SK-N-SH (cell line): ENCODE results near the gene IL2RA. TPM values are rescaled to one million over a fixed set of nuclear protein-coding genes. Genes with fewer than 3 reads are reported as not detected.

Experiments used
- CTCF ChIA-PET: fragments of 300-600, 350-600 bp; formaldehyde crosslinking; extraction: SDS; loops from one replicate; lab custom pipeline; 2021; lab: Yijun Ruan, JAX
- POLR2A ChIA-PET: fragments of 350-600 bp; sonication (Branson Sonifier 250); formaldehyde crosslinking; extraction: SDS; loops from one replicate; lab custom pipeline; 2020; ENCODE audit warnings: antibody characterized with exemption, inconsistent platforms; lab: Yijun Ruan, JAX
- DNase-seq: peaks from one replicate; pipeline ENCODE4 v3.0.0; 2012
- H2AFZ ChIP-seq: fragments of 200-600 bp; sonication (generic); 2 replicates; pipeline ENCODE4 v1.8.1; 2016; ENCODE audit warnings: antibody characterized with exemption, mild to moderate bottlenecking, low read depth
- H3F3A ChIP-seq: fragments of 200-600 bp; sonication (generic); replicated peaks from 2 replicates; pipeline ENCODE3; 2016; ENCODE audit warnings: antibody characterized with exemption, mild to moderate bottlenecking; ENCODE audit not compliant: insufficient read depth
- H3K27ac ChIP-seq, 2 experiments: fragments of 200-500 bp in 1 of 2; fragments of 200-600 bp in 1 of 2; sonication (Bioruptor generic) in 1 of 2; sonication (generic), shearing (Covaris generic) in 1 of 2; 2 replicates each; pipeline versions ENCODE4 v1.5.1 to v1.6.1; 2014 to 2016; ENCODE audit warnings: low read depth in 2 of 2, inconsistent platforms in 1 of 2, low read length in 1 of 2, mild to moderate bottlenecking in 1 of 2, mixed read lengths in 1 of 2
- H3K27me3 ChIP-seq: fragments of 200-600 bp; sonication (generic), shearing (Covaris generic); 2 replicates; pipeline ENCODE4 v1.6.1; 2016; ENCODE audit warnings: mixed run types; ENCODE audit not compliant: insufficient read depth
- H3K36me3 ChIP-seq, 2 experiments: fragments of 200-500 bp in 1 of 2; fragments of 200-600 bp in 1 of 2; sonication (Bioruptor generic) in 1 of 2; sonication (generic) in 1 of 2; replicated peaks in 1 of 2; 2 replicates each; pipeline versions ENCODE3 to v1.5.1; 2014 to 2016; ENCODE audit warnings: low read length in 1 of 2, mild to moderate bottlenecking in 1 of 2; ENCODE audit not compliant: insufficient read depth in 2 of 2, control insufficient read depth in 1 of 2
- H3K4me1 ChIP-seq, 2 experiments: fragments of 200-500 bp in 1 of 2; fragments of 200-600 bp in 1 of 2; sonication (Bioruptor generic) in 1 of 2; sonication (generic), shearing (Covaris generic) in 1 of 2; 2 replicates each; pipeline versions ENCODE4 v1.5.1 to v1.6.1; 2014 to 2016; ENCODE audit warnings: low read depth in 1 of 2, low read length in 1 of 2, mixed run types in 1 of 2; ENCODE audit not compliant: insufficient read depth in 2 of 2, control insufficient read depth in 1 of 2
- H3K4me2 ChIP-seq: fragments of 200-600 bp; sonication (generic), shearing (Covaris generic); 2 replicates; pipeline ENCODE4 v1.6.1; 2017; ENCODE audit warnings: mixed run types
- H3K4me3 ChIP-seq, 2 experiments: fragments of 200-500 bp in 1 of 2; fragments of 200-600 bp in 1 of 2; sonication (Bioruptor generic) in 1 of 2; sonication (generic), shearing (Covaris generic) in 1 of 2; 2 replicates each; pipeline versions ENCODE4 v1.5.1 to v1.8.1; 2014 to 2016; ENCODE audit warnings: low read depth in 2 of 2, inconsistent platforms in 1 of 2, low read length in 1 of 2, mild to moderate bottlenecking in 1 of 2, mixed read lengths in 1 of 2, moderate library complexity in 1 of 2
- H3K79me2 ChIP-seq: fragments of 200-600 bp; sonication (generic); 2 replicates; pipeline ENCODE4 v1.8.1; 2017; ENCODE audit warnings: mild to moderate bottlenecking; ENCODE audit not compliant: insufficient read depth
- H3K9ac ChIP-seq: fragments of 200-600 bp; sonication (generic); 2 replicates; pipeline ENCODE4 v1.6.1; 2017; ENCODE audit warnings: mixed run types
- H3K9me2 ChIP-seq: fragments of 200-600 bp; sonication (generic); 2 replicates; pipeline ENCODE4 v1.6.1; 2017; ENCODE audit warnings: mixed run types
- H3K9me3 ChIP-seq: fragments of 200-600 bp; sonication (generic); 2 replicates; pipeline ENCODE4 v1.6.1; 2017; ENCODE audit warnings: mixed run types, mild to moderate bottlenecking, moderate library complexity
- H4K20me1 ChIP-seq: fragments of 200-600 bp; sonication (generic); 2 replicates; pipeline ENCODE4 v1.6.1; 2017; ENCODE audit warnings: mild to moderate bottlenecking, mixed run types; ENCODE audit not compliant: insufficient read depth
- ELF1 ChIP-seq: IDR thresholded peaks from 2 replicates; pipeline ENCODE4 v1.4.0; 2012
- FOSL2 ChIP-seq: IDR thresholded peaks from 2 replicates; pipeline ENCODE4 v1.4.0; 2012; ENCODE audit warnings: low read depth, mild to moderate bottlenecking, moderate library complexity, borderline replicate concordance
- NRF1 ChIP-seq: IDR thresholded peaks from 2 replicates; pipeline ENCODE4 v1.6.1; 2012; ENCODE audit warnings: low read depth, mild to moderate bottlenecking, low read length
- POLR2AphosphoS5 ChIP-seq: IDR thresholded peaks from 2 replicates; pipeline ENCODE4 v1.6.1; 2012; ENCODE audit warnings: low read depth, low read length
- RAD21 ChIP-seq: IDR thresholded peaks from 2 replicates; pipeline ENCODE4 v1.6.1; 2012; ENCODE audit warnings: mild to moderate bottlenecking, low read length
- RXRA ChIP-seq: IDR thresholded peaks from 2 replicates; pipeline ENCODE4 v1.4.0; 2012; ENCODE audit warnings: low read depth, mild to moderate bottlenecking, borderline replicate concordance
- whole genome bisulfite sequencing: methylation state at CpG from one replicate; pipeline ENCODE4 v1.1.6; 2017; ENCODE audit warnings: low lambda C conversion rate; 5-methylcytosine and 5-hydroxymethylcytosine counted together
- polyA plus RNA-seq, 3 experiments: library from polyadenylated mRNA; depleted of rRNA; stranded (reverse); fragments of >200 nt; gene quantifications; 2 replicates each; pipeline ENCODE4 v1.2.3, GENCODE V29; 2012
- TF ChIP-seq, protein P1 (sequence below): fragments of 200-600 bp; sonication (generic); IDR thresholded peaks from 2 replicates; pipeline ENCODE4 v1.6.1; 2017; ENCODE audit warnings: antibody characterized with exemption, mild to moderate bottlenecking, moderate library complexity

Gene IL2RA
- polyA plus RNA-seq, 1 of the 3 experiments (the other 2 are of a cell fraction): not detected

GRCh38 chr10:6050801-6051445, 11.2 kb downstream of the IL2RA start:
- Histone ChIP-seq H3K4me2 (peak overlapping the region; percentile 79), H3K4me1 (peaks cover 0 to 7% of the 10 kb centered on the region in 2 experiments; a peak in 1 of 4 replicates), H3K4me3 (peak overlapping the region; percentile 35 to 44; a peak in 3 of 4 replicates), H4K20me1 (no peaks in the 10 kb centered on the region), H3F3A (no peaks in the 10 kb centered on the region), H3K27ac (no peak overlapping the region), H3K9me3 (no peaks in the 10 kb centered on the region), H3K79me2 (no peaks in the 10 kb centered on the region), H3K9me2 (no peaks in the 10 kb centered on the region), H3K9ac (0 out of 2 replicates have a peak overlapping the region, but pooled peaks have one; percentile 26), H2AFZ (peak overlapping the region; percentile 60; the same call in 1 of the 2 replicates), H3K36me3 (no peaks in the 10 kb centered on the region), H3K27me3 (peaks cover 13% of the 10 kb centered on the region; the same call in 1 of the 2 replicates)
- 14% methylated on average over 18 of the region's 18 CpGs for WGBS
- DNase-seq: peak; percentile 31
- CTCF ChIA-PET: interaction anchor here (1.8 kb wide), 1 partner anchor 18 kb away, joined by 4 read pairs; no protein-coding TSS in a partner anchor
- POLR2A ChIA-PET: no interaction called here
- TF ChIP-seq NRF1 (no peak), RAD21 (peak; percentile 38), FOSL2 (no peak)
- TF ChIP-seq, protein P1, sequence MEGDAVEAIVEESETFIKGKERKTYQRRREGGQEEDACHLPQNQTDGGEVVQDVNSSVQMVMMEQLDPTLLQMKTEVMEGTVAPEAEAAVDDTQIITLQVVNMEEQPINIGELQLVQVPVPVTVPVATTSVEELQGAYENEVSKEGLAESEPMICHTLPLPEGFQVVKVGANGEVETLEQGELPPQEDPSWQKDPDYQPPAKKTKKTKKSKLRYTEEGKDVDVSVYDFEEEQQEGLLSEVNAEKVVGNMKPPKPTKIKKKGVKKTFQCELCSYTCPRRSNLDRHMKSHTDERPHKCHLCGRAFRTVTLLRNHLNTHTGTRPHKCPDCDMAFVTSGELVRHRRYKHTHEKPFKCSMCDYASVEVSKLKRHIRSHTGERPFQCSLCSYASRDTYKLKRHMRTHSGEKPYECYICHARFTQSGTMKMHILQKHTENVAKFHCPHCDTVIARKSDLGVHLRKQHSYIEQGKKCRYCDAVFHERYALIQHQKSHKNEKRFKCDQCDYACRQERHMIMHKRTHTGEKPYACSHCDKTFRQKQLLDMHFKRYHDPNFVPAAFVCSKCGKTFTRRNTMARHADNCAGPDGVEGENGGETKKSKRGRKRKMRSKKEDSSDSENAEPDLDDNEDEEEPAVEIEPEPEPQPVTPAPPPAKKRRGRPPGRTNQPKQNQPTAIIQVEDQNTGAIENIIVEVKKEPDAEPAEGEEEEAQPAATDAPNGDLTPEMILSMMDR: peak; percentile 34

DNA sequence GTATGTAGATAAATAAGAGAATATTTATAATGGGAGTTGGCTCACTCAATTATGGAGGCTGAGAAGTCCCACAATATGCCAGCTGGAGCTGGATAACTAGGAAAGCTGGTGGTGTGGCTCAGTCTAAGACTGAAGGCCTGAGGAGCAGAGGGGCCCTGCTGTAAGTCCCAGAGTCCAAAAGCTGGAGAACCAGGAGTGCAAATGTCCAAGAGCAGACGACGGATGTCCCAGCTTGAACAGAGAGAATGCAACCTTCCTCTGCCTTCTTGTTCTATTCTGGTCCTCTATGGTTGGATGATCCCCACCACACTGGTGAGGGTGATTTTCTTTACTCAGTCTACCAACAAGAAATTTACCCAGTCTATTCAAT, 13.2 kb downstream of the IL2RA start:
- Histone ChIP-seq H3K9ac (no peak overlapping the region), H3K27me3 (peaks cover 32% of the 10 kb centered on the region; the same call in 1 of the 2 replicates), H3K27ac (no peak overlapping the region), H3K9me3 (no peaks in the 10 kb centered on the region), H3F3A (no peaks in the 10 kb centered on the region), H3K36me3 (no peaks in the 10 kb centered on the region), H3K4me3 (no peak overlapping the region), H2AFZ (no peak overlapping the region), H3K9me2 (no peaks in the 10 kb centered on the region), H3K79me2 (no peaks in the 10 kb centered on the region), H3K4me2 (no peak overlapping the region), H3K4me1 (peaks cover 0 to 5% of the 10 kb centered on the region in 2 experiments; a peak in 1 of 4 replicates), H4K20me1 (no peaks in the 10 kb centered on the region)
- ChIA-PET CTCF (interaction anchor here (1.1 to 2.0 kb wide), 2 partner anchors 24 to 37 kb away, joined by 3 to 4 read pairs; no protein-coding TSS in a partner anchor), POLR2A (no interaction called here)
- TF ChIP-seq RXRA (no peak), ELF1 (no peak), POLR2AphosphoS5 (no peak)
- WGBS: 66% methylated on average over 2 of the region's 2 CpGs
- DNase-seq: no peak
